ENCODE results near the gene AOAH. TPM values are rescaled to one million over a fixed set of nuclear protein-coding genes. Genes with fewer than 3 reads are reported as not detected.

The AOAH gene
- total and polyA plus RNA-seq, 9 of the 15 experiments (the other 6 are each of a cell fraction or from before 2014, with no cell fraction given) = not detected

GRCh38 chr7:36600314-36600682 lies 124.0 kb downstream of the AOAH start:
- Histone ChIP-seq H3K79me2 (ENCODE audit: control insufficient read depth, insufficient read depth, low read length) (no peaks in the 10 kb centered on the region), H3K4me1 (replicated peaks in 1 of 2; ENCODE audit: control insufficient read depth in 2 of 2, insufficient read depth in 2 of 2, low read length in 2 of 2) (no peaks in the 10 kb centered on the region; a peak in 1 of 5 replicates), H3K27me3 (ENCODE audit: control insufficient read depth in 2 of 2, insufficient read depth in 2 of 2, low read length in 2 of 2) (peaks cover 8 to 34% of the 10 kb centered on the region in 2 experiments; a peak in 4 of 5 replicates), H3K9me3 (replicated peaks; ENCODE audit: control insufficient read depth, insufficient read depth, low read depth, low read length) (no peaks in the 10 kb centered on the region), H3K9me1 (ENCODE audit: control insufficient read depth, insufficient read depth, low read length) (no peaks in the 10 kb centered on the region), H3K4me3 (no peak overlapping the region), H3K4me2 (ENCODE audit: insufficient read depth, low read length) (no peak overlapping the region), H3K9ac (ENCODE audit: insufficient read depth in 1 of 2, low read depth in 2 of 2, low read length in 2 of 2) (no peak overlapping the region), H3K27ac (ENCODE audit: extremely low read depth, low read depth, low read length) (no peak overlapping the region), H2AFZ (ENCODE audit: low read depth, low read length) (no peak overlapping the region), H3K36me3 (ENCODE audit: control insufficient read depth, insufficient read depth, low read length) (no peaks in the 10 kb centered on the region), H4K20me1 (replicated peaks; ENCODE audit: control insufficient read depth, insufficient read depth, low read length) (no peaks in the 10 kb centered on the region)
- in situ Hi-C loops (cut with MboI) = no loop called here
- WGBS (ENCODE audit: insufficient coverage, low coverage, missing lambda C conversion rate) = under 1% methylated on average over 6 of the region's 6 CpGs
- TF ChIP-seq KLF10 (CRISPR knock-in tag; IDR thresholded peaks at IDR 0.05) (no peak), ZNF764 (CRISPR knock-in tag; IDR thresholded peaks at IDR 0.05; ENCODE audit: low read depth) (no peak), NRF1 (conservative IDR thresholded peaks at IDR 0.05 in 1 of 2, IDR thresholded peaks at IDR 0.05 in 1 of 2) (no peak), FOXJ2 (tag; IDR thresholded peaks at IDR 0.05) (no peak), ZNF12 (CRISPR knock-in tag; IDR thresholded peaks at IDR 0.05) (no peak), XRCC4 (IDR thresholded peaks at IDR 0.05; ENCODE audit: extremely low read depth, insufficient read depth, insufficient read length) (no peak), E2F4 (CRISPR knock-in tag; IDR thresholded peaks at IDR 0.05; ENCODE audit: low read depth) (no peak), JUNB (CRISPR knock-in tag; conservative IDR thresholded peaks at IDR 0.05) (no peak), E2F8 (IDR thresholded peaks at IDR 0.05; ENCODE audit: low read depth, partially characterized antibody) (no peak), HMGN3 (IDR thresholded peaks at IDR 0.05; ENCODE audit: borderline replicate concordance, extremely low read depth, insufficient read length, low read depth, low read length) (no peak), PBX2 (CRISPR knock-in tag; IDR thresholded peaks at IDR 0.05; ENCODE audit: low read depth) (no peak), PBX2 (tag; conservative IDR thresholded peaks at IDR 0.05; ENCODE audit: low read depth) (no peak), MTA3 (IDR thresholded peaks at IDR 0.05; ENCODE audit: borderline replicate concordance) (no peak), PRMT5 (CRISPR knock-in tag; IDR thresholded peaks at IDR 0.05) (no peak), ZFX (CRISPR knock-in tag; IDR thresholded peaks at IDR 0.05) (no peak)
- TF ChIP-seq, protein P1, sequence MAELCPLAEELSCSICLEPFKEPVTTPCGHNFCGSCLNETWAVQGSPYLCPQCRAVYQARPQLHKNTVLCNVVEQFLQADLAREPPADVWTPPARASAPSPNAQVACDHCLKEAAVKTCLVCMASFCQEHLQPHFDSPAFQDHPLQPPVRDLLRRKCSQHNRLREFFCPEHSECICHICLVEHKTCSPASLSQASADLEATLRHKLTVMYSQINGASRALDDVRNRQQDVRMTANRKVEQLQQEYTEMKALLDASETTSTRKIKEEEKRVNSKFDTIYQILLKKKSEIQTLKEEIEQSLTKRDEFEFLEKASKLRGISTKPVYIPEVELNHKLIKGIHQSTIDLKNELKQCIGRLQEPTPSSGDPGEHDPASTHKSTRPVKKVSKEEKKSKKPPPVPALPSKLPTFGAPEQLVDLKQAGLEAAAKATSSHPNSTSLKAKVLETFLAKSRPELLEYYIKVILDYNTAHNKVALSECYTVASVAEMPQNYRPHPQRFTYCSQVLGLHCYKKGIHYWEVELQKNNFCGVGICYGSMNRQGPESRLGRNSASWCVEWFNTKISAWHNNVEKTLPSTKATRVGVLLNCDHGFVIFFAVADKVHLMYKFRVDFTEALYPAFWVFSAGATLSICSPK (IDR thresholded peaks at IDR 0.05; ENCODE audit: borderline replicate concordance) = no peak
- DNase-seq (ENCODE audit: extremely low read depth in 1 of 4, low spot score in 3 of 4) = no peak
- intact Hi-C loops (cut with micrococcal nuclease) = no loop called here
- no TSS peak for BruUV-seq (replicated peaks)
- CTCF ChIA-PET (ENCODE audit: low intra/inter-chr PET ratio) = no interaction called here
- ATAC-seq = no peak
- FAIRE-seq = no peak
- POLR2A ChIA-PET = no interaction called here
